CD8-positive, alpha-beta memory T cell (primary cell): ENCODE measurements around the gene ABHD17A. TPM values are rescaled to one million over a fixed set of nuclear protein-coding genes. Genes with fewer than 3 reads are reported as not detected.
A peak's percentile ranks its signal among the peaks of the same experiment; 100 is the strongest.

Experiments used
- CTCF ChIA-PET: fragments of 350-600 bp; sonication (Branson Sonifier 250); formaldehyde crosslinking; loops from one replicate; lab custom pipeline; 2021; ENCODE audit warnings: antibody characterized with exemption; lab: Charles Lee
- POLR2A ChIA-PET: fragments of 350-600 bp; sonication (Branson Sonifier 250); formaldehyde crosslinking; loops from one replicate; lab custom pipeline; 2021; ENCODE audit warnings: antibody characterized with exemption; lab: Charles Lee
- DNase-seq, 5 donors: peaks; one replicate each; pipeline versions ENCODE4 v3.0.0 to v3.0.0-alpha.2; 2020 to 2022; ENCODE audit warnings: mixed read lengths in 1 of 5
- H3K27ac ChIP-seq: one replicate; pipeline ENCODE4 v1.7.0; 2013; ENCODE audit warnings: low read depth, mild to moderate bottlenecking, low read length, moderate library complexity
- H3K27me3 ChIP-seq: 2 replicates; pipeline ENCODE4 v1.7.0; 2013; ENCODE audit warnings: low read length, mild to moderate bottlenecking; ENCODE audit not compliant: insufficient read depth, poor library complexity, severe bottlenecking
- H3K36me3 ChIP-seq: 2 replicates; pipeline ENCODE4 v1.7.0; 2013; ENCODE audit warnings: mild to moderate bottlenecking, low read length, moderate library complexity; ENCODE audit not compliant: insufficient read depth
- H3K4me1 ChIP-seq: 2 replicates; pipeline ENCODE4 v1.7.0; 2013; ENCODE audit warnings: mild to moderate bottlenecking, low read length, moderate library complexity; ENCODE audit not compliant: insufficient read depth
- H3K4me3 ChIP-seq: 2 replicates; pipeline ENCODE4 v1.7.0; 2013; ENCODE audit warnings: mild to moderate bottlenecking, low read length
- H3K9me3 ChIP-seq: 2 replicates; pipeline ENCODE4 v1.7.0; 2013; ENCODE audit warnings: mild to moderate bottlenecking, low read length
- H3K27ac Mint-ChIP-seq, 8 donors: one replicate each; pipeline ENCODE4 v1.8.0; 2020 to 2021; ENCODE audit warnings: mixed read lengths in 8 of 8, mild to moderate bottlenecking in 6 of 8, inconsistent platforms in 3 of 8, moderate library complexity in 3 of 8
- H3K27me3 Mint-ChIP-seq, 2 donors: one replicate each; pipeline ENCODE4 v1.8.0; 2020 to 2021; ENCODE audit warnings: mixed read lengths in 2 of 2, mild to moderate bottlenecking in 1 of 2, moderate library complexity in 1 of 2
- H3K36me3 Mint-ChIP-seq, 3 donors: one replicate each; pipeline ENCODE4 v1.8.0; 2020 to 2021; ENCODE audit warnings: mixed read lengths in 3 of 3, inconsistent platforms in 1 of 3, mild to moderate bottlenecking in 1 of 3
- H3K4me1 Mint-ChIP-seq, 3 donors: one replicate each; pipeline ENCODE4 v1.8.0; 2020 to 2021; ENCODE audit warnings: mixed read lengths in 3 of 3, inconsistent platforms in 1 of 3, mild to moderate bottlenecking in 1 of 3
- H3K4me3 Mint-ChIP-seq, 7 donors: one replicate each; pipeline ENCODE4 v1.8.0; 2020 to 2021; ENCODE audit warnings: mixed read lengths in 7 of 7, mild to moderate bottlenecking in 6 of 7, moderate library complexity in 4 of 7, inconsistent platforms in 2 of 7
- H3K9me3 Mint-ChIP-seq, 5 donors: one replicate each; pipeline ENCODE4 v1.8.0; 2020 to 2022; ENCODE audit warnings: mixed read lengths in 5 of 5, mild to moderate bottlenecking in 3 of 5, moderate library complexity in 2 of 5, inconsistent platforms in 1 of 5
- polyA plus RNA-seq: library from polyadenylated mRNA; unstranded; fragments of 300-500 nt; fragmentation: Illumina TruSeq; gene quantifications from one replicate; pipeline ENCODE4 v1.2.3, GENCODE V29; 2021
- total RNA-seq, 2 experiments: library from RNA; stranded (reverse); gene quantifications; one replicate each; pipeline ENCODE4 v1.2.3, GENCODE V29; 2021

ABHD17A gene
- total and polyA plus RNA-seq, 3 experiments from 2014 or later, result 105 to 252 (median 114) TPM

- H3K4me1 ChIP-seq, result peaks cover 35% of the 10 kb centered on the region
Observed at GRCh38 chr19:1863328-1863637, 22.0 kb downstream of the ABHD17A start, which contains the start of gene KLF16. TSS of gene KLF16 (minus strand) at chr19:1863579. CDS start at chr19:1863497, 82 bp downstream.

DNA sequence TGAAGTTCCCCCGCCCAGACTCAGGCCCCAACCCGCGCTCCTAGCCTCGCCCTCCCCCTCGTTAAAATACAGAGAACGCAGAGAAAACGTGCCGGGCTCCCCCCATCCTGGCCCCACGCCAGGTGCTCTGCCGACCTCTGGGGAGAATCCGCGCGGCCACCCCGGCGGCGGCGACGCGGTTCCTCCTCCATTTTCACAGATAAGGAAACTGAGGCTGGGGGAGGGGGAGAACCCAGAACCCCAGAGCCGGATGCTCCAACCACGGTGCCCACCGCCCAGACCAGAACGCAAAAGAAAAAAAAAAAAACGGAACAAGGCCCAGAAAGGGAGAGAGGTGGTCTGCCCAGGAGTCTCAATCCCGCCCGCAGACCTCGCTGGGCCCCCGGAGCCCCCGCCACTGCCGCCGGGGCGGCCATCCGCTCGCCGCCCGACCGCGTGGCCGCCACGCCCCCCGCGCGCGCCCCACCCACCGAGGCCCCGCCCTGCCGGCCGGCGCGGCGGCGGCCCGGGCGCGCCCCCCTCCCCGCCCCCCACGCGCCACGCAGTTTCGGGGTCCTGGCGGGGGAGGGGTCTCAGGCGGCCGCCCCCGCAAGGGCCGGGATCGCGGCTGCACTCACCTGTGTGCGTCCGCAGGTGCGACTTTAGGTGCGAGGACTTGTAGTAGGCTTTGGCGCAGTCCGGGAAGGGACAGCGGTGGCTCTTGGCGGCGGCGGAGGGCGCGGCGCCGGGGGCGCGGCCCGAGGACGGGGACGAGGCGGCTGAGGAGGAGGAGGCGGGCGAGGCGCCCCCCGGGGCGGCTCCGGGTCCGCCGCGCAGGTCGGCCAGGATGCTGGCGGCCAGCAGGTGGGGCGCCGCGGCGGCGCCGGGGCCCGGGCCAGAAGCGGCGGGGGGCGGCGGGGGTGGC, 22.6 kb downstream of the ABHD17A start:
- H3K27ac ChIP-seq, result peak overlapping the region; percentile 67
- Mint-ChIP-seq H3K9me3 (no peaks in the 10 kb centered on the region), H3K27me3 (peaks cover 0 to 4% of the 10 kb centered on the region in 2 donors), H3K4me3 (peak overlapping the region; percentile 91 to 100 (median 95)), H3K27ac (peak overlapping the region; percentile 91 to 100 (median 96)), H3K4me1 (peaks cover 20 to 57% (median 28%) of the 10 kb centered on the region in 3 donors), H3K36me3 (peaks cover 0 to 6% (median 0%) of the 10 kb centered on the region in 3 donors)
- DNase-seq, result peak; percentile 54 to 82 (median 62)
- peaks cover 39% of the 10 kb centered on the region for H3K4me1 ChIP-seq
- H3K27me3 ChIP-seq, result no peaks in the 10 kb centered on the region
- peak overlapping the region; percentile 56 for H3K4me3 ChIP-seq
- no peaks in the 10 kb centered on the region for H3K9me3 ChIP-seq
- no peaks in the 10 kb centered on the region for H3K36me3 ChIP-seq
- CTCF ChIA-PET, result no interaction called here
- POLR2A ChIA-PET, result no interaction called here

More at GRCh38 chr19:1863328-1863637, 22.0 kb downstream of the ABHD17A start, which contains the start of gene KLF16:
- Histone ChIP-seq H3K27ac (peak within 1 kb of the TSS; percentile 79), H3K27me3 (no peaks in the 10 kb centered on the region), H3K4me3 (peak within 1 kb of the TSS; percentile 66), H3K36me3 (no peaks in the 10 kb centered on the region), H3K9me3 (no peaks in the 10 kb centered on the region)
- ChIA-PET CTCF (no interaction called here), POLR2A (no interaction called here)
- DNase-seq, result no peak
- peak within 1 kb of the TSS; percentile 91 to 100 (median 96) for H3K27ac Mint-ChIP-seq
- peaks cover 0 to 6% (median 0%) of the 10 kb centered on the region in 3 donors for H3K36me3 Mint-ChIP-seq
- H3K4me1 Mint-ChIP-seq, result peaks cover 18 to 55% (median 28%) of the 10 kb centered on the region in 3 donors
- H3K4me3 Mint-ChIP-seq, result peak within 1 kb of the TSS; percentile 91 to 100 (median 95)
- H3K27me3 Mint-ChIP-seq, result peaks cover 0 to 4% of the 10 kb centered on the region in 2 donors
- H3K9me3 Mint-ChIP-seq, result no peaks in the 10 kb centered on the region

DNA sequence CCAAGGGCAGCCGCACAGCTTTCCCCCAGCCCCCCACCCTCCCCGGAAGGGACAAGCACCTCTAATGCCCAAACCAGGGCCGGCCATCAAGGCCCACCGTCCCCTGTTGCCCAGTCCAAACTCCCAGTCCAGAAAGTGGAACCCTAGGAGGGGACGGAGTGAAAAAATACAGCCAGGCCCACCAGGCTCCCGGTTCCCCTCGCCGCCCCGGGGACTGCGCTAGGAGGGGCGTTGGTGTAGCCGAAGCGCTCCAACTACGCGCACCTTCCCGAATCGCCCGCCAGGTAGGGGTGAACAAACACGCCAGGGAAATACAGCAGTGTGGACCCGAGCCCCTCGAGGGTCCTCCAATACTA, 23.2 kb downstream of the ABHD17A start:
- H3K4me1 ChIP-seq, result peaks cover 44% of the 10 kb centered on the region
- no peaks in the 10 kb centered on the region for H3K27me3 ChIP-seq
- H3K9me3 ChIP-seq, result no peaks in the 10 kb centered on the region
- H3K27ac ChIP-seq, result peak overlapping the region; percentile 67
- Mint-ChIP-seq H3K36me3 (peaks cover 0 to 5% (median 0%) of the 10 kb centered on the region in 3 donors), H3K27me3 (peaks cover 0 to 4% of the 10 kb centered on the region in 2 donors), H3K4me3 (peak overlapping the region; percentile 91 to 100 (median 95)), H3K9me3 (no peaks in the 10 kb centered on the region), H3K27ac (peak overlapping the region; percentile 91 to 100 (median 96)), H3K4me1 (peaks cover 20 to 58% (median 29%) of the 10 kb centered on the region in 3 donors)
- H3K4me3 ChIP-seq, result peak overlapping the region; percentile 56
- ChIA-PET POLR2A (no interaction called here), CTCF (no interaction called here)
- no peaks in the 10 kb centered on the region for H3K36me3 ChIP-seq
- DNase-seq, result no peak

DNA sequence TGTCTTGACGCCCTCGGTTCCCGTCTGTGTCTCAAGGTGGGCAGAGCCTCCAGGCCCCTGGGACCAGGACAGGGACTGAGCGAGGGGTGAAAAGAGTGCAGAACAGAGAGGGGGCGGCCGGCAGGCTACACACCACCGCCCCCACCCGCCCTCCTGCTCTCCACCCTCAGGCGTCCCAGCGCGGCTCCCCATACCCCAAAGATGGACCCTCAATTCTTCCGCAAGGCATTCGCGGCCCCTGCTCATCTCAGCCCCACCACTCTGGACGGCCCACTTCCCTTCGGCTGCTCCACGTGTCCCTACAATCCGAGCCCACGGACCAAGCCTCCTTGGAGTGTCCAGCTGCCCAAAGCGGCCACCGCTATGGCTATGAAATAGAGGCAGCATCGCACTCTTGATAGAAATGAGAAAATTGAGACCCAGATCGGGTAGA, 23.7 kb downstream of the ABHD17A start:
- H3K27ac Mint-ChIP-seq, result peak overlapping the region; percentile 57 to 100 (median 95)
- peak overlapping the region; percentile 67 for H3K27ac ChIP-seq
- H3K9me3 ChIP-seq, result no peaks in the 10 kb centered on the region
- POLR2A ChIA-PET, result no interaction called here
- H3K4me3 ChIP-seq, result peak overlapping the region; percentile 56
- CTCF ChIA-PET, result no interaction called here
- peak overlapping the region; percentile 91 to 100 (median 95) for H3K4me3 Mint-ChIP-seq
- H3K4me1 ChIP-seq, result peaks cover 44% of the 10 kb centered on the region
- peaks cover 20 to 58% (median 27%) of the 10 kb centered on the region in 3 donors for H3K4me1 Mint-ChIP-seq
- H3K36me3 Mint-ChIP-seq, result peaks cover 0 to 5% (median 0%) of the 10 kb centered on the region in 3 donors
- H3K36me3 ChIP-seq, result no peaks in the 10 kb centered on the region
- H3K27me3 ChIP-seq, result no peaks in the 10 kb centered on the region
- no peaks in the 10 kb centered on the region for H3K9me3 Mint-ChIP-seq
- DNase-seq, result no peak
- H3K27me3 Mint-ChIP-seq, result peaks cover 0 to 4% of the 10 kb centered on the region in 2 donors

DNA sequence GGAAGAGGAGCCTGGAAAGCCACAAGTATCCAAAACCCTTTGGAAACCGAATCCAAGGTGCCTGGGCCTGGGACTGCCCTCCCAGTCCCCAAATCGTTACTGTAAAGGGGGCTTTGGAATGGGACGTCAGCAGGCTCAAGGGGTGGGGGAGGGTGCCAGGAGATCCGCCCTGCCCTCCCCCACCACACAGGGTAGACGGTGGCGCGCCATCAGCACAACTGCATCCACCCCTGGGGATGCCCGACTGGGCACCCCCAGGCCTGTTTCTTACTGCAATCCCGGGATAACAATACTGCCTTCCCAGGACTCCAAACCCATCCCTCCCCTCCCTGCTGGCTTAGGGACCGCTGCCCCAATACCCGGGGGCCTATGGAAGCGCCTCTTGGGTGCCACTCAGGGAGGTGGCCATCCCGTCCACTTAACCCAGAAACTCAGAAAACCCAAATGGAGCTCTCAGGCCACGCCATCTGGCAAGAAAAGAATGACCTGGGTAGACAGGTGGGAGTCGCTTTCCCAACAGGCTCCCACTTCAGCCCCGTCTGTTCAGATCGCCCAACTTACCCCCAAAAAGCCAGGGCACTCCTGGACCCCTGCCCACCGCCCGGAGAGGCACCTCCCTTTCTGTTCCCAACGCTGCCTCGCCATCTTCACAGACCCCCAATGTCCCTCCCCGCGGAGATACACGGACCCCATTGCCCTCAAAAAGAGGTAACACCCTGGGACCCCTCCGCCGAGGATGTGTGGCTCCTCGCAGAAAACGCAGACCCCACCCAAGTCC, 24.3 kb downstream of the ABHD17A start:
- Mint-ChIP-seq H3K36me3 (peaks cover 0 to 5% (median 0%) of the 10 kb centered on the region in 3 donors), H3K27ac (peak overlapping the region; percentile 48 to 100 (median 86)), H3K27me3 (peaks cover 0 to 4% of the 10 kb centered on the region in 2 donors), H3K4me1 (peaks cover 20 to 64% (median 30%) of the 10 kb centered on the region in 3 donors), H3K9me3 (no peaks in the 10 kb centered on the region), H3K4me3 (peak overlapping the region; percentile 91 to 100 (median 95))
- Histone ChIP-seq H3K4me1 (peaks cover 50% of the 10 kb centered on the region), H3K36me3 (no peaks in the 10 kb centered on the region), H3K27me3 (no peaks in the 10 kb centered on the region), H3K9me3 (no peaks in the 10 kb centered on the region), H3K27ac (peak overlapping the region; percentile 67), H3K4me3 (no peak overlapping the region)
- no peak for DNase-seq
- ChIA-PET POLR2A (no interaction called here), CTCF (no interaction called here)

DNA sequence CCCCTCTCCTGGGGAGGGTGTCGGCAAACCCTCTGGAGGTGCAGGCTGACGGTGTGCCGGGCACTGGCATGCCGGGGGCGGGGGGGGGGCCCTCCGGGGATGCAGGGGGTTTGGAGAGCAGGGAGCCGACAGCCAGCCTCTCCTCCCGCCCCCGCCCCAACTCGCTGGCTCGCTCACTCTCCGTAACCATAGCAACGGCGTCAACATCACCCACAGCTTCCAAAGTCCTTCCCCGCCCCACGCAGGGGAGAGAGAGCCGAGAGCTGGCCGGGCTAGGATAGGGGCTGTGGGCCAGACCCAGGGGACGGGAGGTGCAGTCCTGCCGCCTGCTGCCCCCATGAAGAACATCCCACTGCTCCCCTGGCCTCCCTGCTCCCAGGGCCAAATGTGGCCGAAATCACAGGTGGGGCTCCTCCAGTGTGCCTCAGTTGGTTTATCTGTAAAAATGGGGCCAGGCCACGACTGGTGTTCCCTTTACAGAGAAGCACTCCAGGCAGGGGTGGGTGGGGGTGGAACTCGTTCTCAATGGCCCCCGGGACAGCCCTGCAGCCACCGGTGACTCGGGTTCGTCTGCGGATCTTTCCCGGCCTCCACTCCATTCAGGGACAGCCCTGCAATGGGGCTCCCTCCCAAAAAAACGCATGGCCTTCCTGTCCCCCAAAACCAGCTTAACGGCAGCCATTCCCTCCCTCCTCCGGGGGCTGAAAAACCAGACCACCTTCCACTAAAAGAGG, 25.1 kb downstream of the ABHD17A start:
- H3K4me1 Mint-ChIP-seq, result peaks cover 24 to 68% (median 33%) of the 10 kb centered on the region in 3 donors
- Histone ChIP-seq H3K9me3 (no peaks in the 10 kb centered on the region), H3K36me3 (no peaks in the 10 kb centered on the region), H3K27ac (peak overlapping the region; percentile 67), H3K4me1 (peaks cover 57% of the 10 kb centered on the region), H3K4me3 (no peak overlapping the region), H3K27me3 (no peaks in the 10 kb centered on the region)
- POLR2A ChIA-PET, result no interaction called here
- peaks cover 0 to 5% (median 0%) of the 10 kb centered on the region in 3 donors for H3K36me3 Mint-ChIP-seq
- H3K27me3 Mint-ChIP-seq, result peaks cover 0 to 4% of the 10 kb centered on the region in 2 donors
- peak overlapping the region in 5 of 8 donors; percentile 42 to 98 (median 68) for H3K27ac Mint-ChIP-seq
- H3K9me3 Mint-ChIP-seq, result no peaks in the 10 kb centered on the region
- CTCF ChIA-PET, result no interaction called here
- DNase-seq, result peak in 4 of 5 donors; percentile 39 to 80 (median 62)
- peak overlapping the region in 2 of 7 donors; percentile 29 to 42 for H3K4me3 Mint-ChIP-seq

GRCh38 chr19:1859331-1859781, 25.9 kb downstream of the ABHD17A start:
- Histone ChIP-seq H3K4me3 (no peak overlapping the region), H3K4me1 (peaks cover 60% of the 10 kb centered on the region), H3K27ac (no peak overlapping the region), H3K36me3 (no peaks in the 10 kb centered on the region), H3K9me3 (no peaks in the 10 kb centered on the region), H3K27me3 (no peaks in the 10 kb centered on the region)
- Mint-ChIP-seq H3K27ac (peak overlapping the region in 7 of 8 donors; percentile 53 to 97 (median 89)), H3K4me3 (peak overlapping the region in 5 of 7 donors; percentile 27 to 60 (median 49)), H3K9me3 (no peaks in the 10 kb centered on the region), H3K4me1 (peaks cover 31 to 73% (median 36%) of the 10 kb centered on the region in 3 donors), H3K36me3 (peaks cover 0 to 5% (median 0%) of the 10 kb centered on the region in 3 donors), H3K27me3 (peaks cover 0 to 4% of the 10 kb centered on the region in 2 donors)
- DNase-seq, result no peak
- ChIA-PET CTCF (interaction anchor here (1.0 kb wide), 1 partner anchor 10 kb away, joined by 3 read pairs; no protein-coding TSS in a partner anchor), POLR2A (no interaction called here)
